Measurements from ENCODE around the gene NSG2.

DNA sequence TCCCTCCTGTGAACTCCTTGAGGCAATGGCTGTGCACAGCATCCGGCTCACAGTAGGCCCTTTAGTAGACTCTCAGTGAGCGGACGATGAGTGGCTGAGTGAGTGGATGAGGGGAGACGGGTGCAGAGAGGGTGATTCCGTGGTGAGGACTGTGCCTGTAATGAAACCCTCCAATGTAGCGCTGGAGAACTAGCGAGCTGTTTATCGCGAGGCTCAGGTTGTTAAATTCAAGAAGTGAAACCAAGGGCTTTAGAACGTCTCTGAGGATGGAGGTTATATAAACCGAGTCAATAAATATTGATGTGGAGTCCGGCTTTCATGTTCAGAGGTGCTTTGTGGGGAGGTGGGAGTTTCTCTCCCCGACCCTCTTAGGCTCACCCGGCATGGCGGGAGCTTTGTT is 53.2 kb downstream of the NSG2 start:
- TF ChIP-seq, protein P1, sequence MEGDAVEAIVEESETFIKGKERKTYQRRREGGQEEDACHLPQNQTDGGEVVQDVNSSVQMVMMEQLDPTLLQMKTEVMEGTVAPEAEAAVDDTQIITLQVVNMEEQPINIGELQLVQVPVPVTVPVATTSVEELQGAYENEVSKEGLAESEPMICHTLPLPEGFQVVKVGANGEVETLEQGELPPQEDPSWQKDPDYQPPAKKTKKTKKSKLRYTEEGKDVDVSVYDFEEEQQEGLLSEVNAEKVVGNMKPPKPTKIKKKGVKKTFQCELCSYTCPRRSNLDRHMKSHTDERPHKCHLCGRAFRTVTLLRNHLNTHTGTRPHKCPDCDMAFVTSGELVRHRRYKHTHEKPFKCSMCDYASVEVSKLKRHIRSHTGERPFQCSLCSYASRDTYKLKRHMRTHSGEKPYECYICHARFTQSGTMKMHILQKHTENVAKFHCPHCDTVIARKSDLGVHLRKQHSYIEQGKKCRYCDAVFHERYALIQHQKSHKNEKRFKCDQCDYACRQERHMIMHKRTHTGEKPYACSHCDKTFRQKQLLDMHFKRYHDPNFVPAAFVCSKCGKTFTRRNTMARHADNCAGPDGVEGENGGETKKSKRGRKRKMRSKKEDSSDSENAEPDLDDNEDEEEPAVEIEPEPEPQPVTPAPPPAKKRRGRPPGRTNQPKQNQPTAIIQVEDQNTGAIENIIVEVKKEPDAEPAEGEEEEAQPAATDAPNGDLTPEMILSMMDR (conservative IDR thresholded peaks at IDR 0.05; ENCODE audit: low read length) = no peak
- TF ChIP-seq EZH2phosphoT487 (IDR thresholded peaks at IDR 0.05; ENCODE audit: borderline replicate concordance) = no peak
